DND-41 (cell line): ENCODE results near the gene GTSE1.

ENCODE experiments used
- ATAC-seq: fragments of 200-7000 bp; cut with Tn5 transposase; 3 replicates; pipeline ENCODE4 v1.9.1; 2021; ENCODE audit warnings: low read depth; ENCODE audit not compliant: insufficient read depth
- DNase-seq: peaks from one replicate; pipeline ENCODE4 v3.0.0-alpha.2; 2020
- H2AFZ ChIP-seq: 2 replicates; pipeline ENCODE4 v1.6.0; 2012; ENCODE audit warnings: low read depth, low read length
- H3K27ac ChIP-seq: 2 replicates; pipeline ENCODE4 v1.5.1; 2012; ENCODE audit warnings: low read length, inconsistent platforms
- H3K27me3 ChIP-seq: fragments of 200-600 bp; sonication (generic); 2 replicates; pipeline ENCODE4 v1.6.0; 2012; ENCODE audit warnings: low read length, mild to moderate bottlenecking, inconsistent platforms; ENCODE audit not compliant: insufficient read depth, poor library complexity
- H3K36me3 ChIP-seq: 2 replicates; pipeline ENCODE4 v1.5.1; 2012; ENCODE audit warnings: low read length, inconsistent platforms; ENCODE audit not compliant: insufficient read depth
- H3K4me1 ChIP-seq: 2 replicates; pipeline ENCODE4 v1.5.1; 2012; ENCODE audit warnings: mild to moderate bottlenecking, low read length; ENCODE audit not compliant: insufficient read depth
- H3K4me2 ChIP-seq: 2 replicates; pipeline ENCODE4 v1.6.0; 2012; ENCODE audit warnings: mild to moderate bottlenecking, moderate library complexity, low read length, inconsistent platforms; ENCODE audit not compliant: insufficient read depth
- H3K4me3 ChIP-seq, 2 experiments: fragments of 200-600 bp in 1 of 2; shearing (Covaris generic) in 1 of 2; 2 replicates each; pipeline ENCODE4 v1.5.1; 2012 to 2016; ENCODE audit warnings: inconsistent platforms in 2 of 2, low read length in 2 of 2, mild to moderate bottlenecking in 2 of 2, low read depth in 1 of 2, moderate library complexity in 1 of 2
- H3K79me2 ChIP-seq: 2 replicates; pipeline ENCODE4 v1.6.0; 2012; ENCODE audit warnings: low read length, inconsistent platforms; ENCODE audit not compliant: insufficient read depth
- H3K9ac ChIP-seq: 2 replicates; pipeline ENCODE4 v1.6.0; 2012; ENCODE audit warnings: low read depth, mild to moderate bottlenecking, inconsistent platforms, low read length, moderate library complexity
- H3K9me3 ChIP-seq: 2 replicates; pipeline ENCODE4 v1.5.1; 2012; ENCODE audit warnings: low read length, moderate library complexity, mild to moderate bottlenecking, inconsistent platforms; ENCODE audit not compliant: insufficient read depth, severe bottlenecking
- H4K20me1 ChIP-seq: 2 replicates; pipeline ENCODE4 v1.6.0; 2012; ENCODE audit warnings: low read length; ENCODE audit not compliant: insufficient read depth
- CTCF ChIP-seq: IDR thresholded peaks from 2 replicates; pipeline ENCODE4 v1.5.1; 2012; ENCODE audit warnings: borderline replicate concordance, low read length, moderate library complexity, mild to moderate bottlenecking; ENCODE audit not compliant: poor library complexity, severe bottlenecking; ENCODE audit errors: extremely low read depth
- EZH2 ChIP-seq: IDR thresholded peaks from 3 replicates; pipeline ENCODE4 v1.6.1; 2012; ENCODE audit warnings: borderline replicate concordance, low read depth, mild to moderate bottlenecking, moderate library complexity, low read length, inconsistent platforms; ENCODE audit not compliant: severe bottlenecking

The GTSE1 gene

GRCh38 chr22:46327691-46328465 lies 31.2 kb downstream of the GTSE1 start:
- Histone ChIP-seq H3K4me1 (no peaks in the 10 kb centered on the region), H3K9ac (no peak overlapping the region), H3K79me2 (peaks cover 23% of the 10 kb centered on the region), H3K36me3 (peaks cover 99% of the 10 kb centered on the region), H3K9me3 (no peaks in the 10 kb centered on the region), H4K20me1 (peaks cover 17% of the 10 kb centered on the region; the same call in 1 of the 2 replicates), H3K4me3 (no peak overlapping the region), H3K27ac (no peak overlapping the region), H2AFZ (no peak overlapping the region), H3K4me2 (no peak overlapping the region), H3K27me3 (no peaks in the 10 kb centered on the region)
- TF ChIP-seq EZH2 (no peak), CTCF (no peak)
- DNase-seq (no peak), ATAC-seq (no peak)

- ATAC-seq (no peak; the same call in 2 of the 3 replicates), DNase-seq (no peak)
- Histone ChIP-seq H2AFZ (no peak overlapping the region), H3K9ac (no peak overlapping the region), H3K4me1 (no peaks in the 10 kb centered on the region), H3K27me3 (no peaks in the 10 kb centered on the region), H4K20me1 (peaks cover 15% of the 10 kb centered on the region; the same call in 1 of the 2 replicates), H3K4me2 (no peak overlapping the region), H3K79me2 (peaks cover 17% of the 10 kb centered on the region; the same call in 1 of the 2 replicates), H3K4me3 (no peak overlapping the region), H3K27ac (no peak overlapping the region), H3K9me3 (no peaks in the 10 kb centered on the region), H3K36me3 (peaks cover 98% of the 10 kb centered on the region)
- TF ChIP-seq EZH2 (no peak), CTCF (no peak)
These were observed 32.1 kb downstream of the GTSE1 start for GRCh38 chr22:46328797-46329196.

GRCh38 chr22:46329616-46330015 lies 32.9 kb downstream of the GTSE1 start:
- Histone ChIP-seq H3K27ac (no peak overlapping the region), H3K4me3 (no peak overlapping the region), H3K79me2 (peaks cover 14% of the 10 kb centered on the region; the same call in 1 of the 2 replicates), H3K9ac (no peak overlapping the region), H2AFZ (no peak overlapping the region), H3K9me3 (no peaks in the 10 kb centered on the region), H4K20me1 (peaks cover 12% of the 10 kb centered on the region; the same call in 1 of the 2 replicates), H3K4me2 (no peak overlapping the region), H3K4me1 (peaks cover 5% of the 10 kb centered on the region), H3K36me3 (peaks cover 90% of the 10 kb centered on the region), H3K27me3 (no peaks in the 10 kb centered on the region)
- no peak for TF ChIP-seq EZH2
- TF ChIP-seq CTCF: no peak
- ATAC-seq: no peak
- no peak for DNase-seq
